Hindlimb muscle (tissue), 1 donor: ENCODE results near the gene CETN3. TPM values are rescaled to one million over a fixed set of nuclear protein-coding genes. Genes with fewer than 3 reads are reported as not detected.

Experiments
- polyA plus RNA-seq: library from polyadenylated mRNA; unstranded; fragments of 120-200 nt; gene quantifications from one replicate; pipeline ENCODE4 v1.2.1, GENCODE V29; 2013; ENCODE audit not compliant: insufficient read length

The CETN3 gene
- polyA plus RNA-seq, 1 donor, result 27.9 TPM

Other genes with a start within 250 kb of the CETN3 start
- gene MBLAC2, start 65.0 kb upstream of the CETN3 start, polyA plus RNA-seq, result 5.4 TPM
- 2.4 TPM for gene POLR3G, start 65.1 kb upstream of the CETN3 start, polyA plus RNA-seq
- 14.3 TPM for gene LYSMD3, start 119.8 kb upstream of the CETN3 start, polyA plus RNA-seq
- 1.1 TPM for gene ADGRV1, start 149.0 kb upstream of the CETN3 start, polyA plus RNA-seq